NCI-H187 treated with DMSO at 0.1 percent for 48 hours (cell line): ENCODE results near the gene TRMT11.

Experiments used
- DNase-seq: peaks from one replicate; lab custom pipeline; 2025; lab: John Stamatoyannopoulos, UW

TRMT11 gene

DNA sequence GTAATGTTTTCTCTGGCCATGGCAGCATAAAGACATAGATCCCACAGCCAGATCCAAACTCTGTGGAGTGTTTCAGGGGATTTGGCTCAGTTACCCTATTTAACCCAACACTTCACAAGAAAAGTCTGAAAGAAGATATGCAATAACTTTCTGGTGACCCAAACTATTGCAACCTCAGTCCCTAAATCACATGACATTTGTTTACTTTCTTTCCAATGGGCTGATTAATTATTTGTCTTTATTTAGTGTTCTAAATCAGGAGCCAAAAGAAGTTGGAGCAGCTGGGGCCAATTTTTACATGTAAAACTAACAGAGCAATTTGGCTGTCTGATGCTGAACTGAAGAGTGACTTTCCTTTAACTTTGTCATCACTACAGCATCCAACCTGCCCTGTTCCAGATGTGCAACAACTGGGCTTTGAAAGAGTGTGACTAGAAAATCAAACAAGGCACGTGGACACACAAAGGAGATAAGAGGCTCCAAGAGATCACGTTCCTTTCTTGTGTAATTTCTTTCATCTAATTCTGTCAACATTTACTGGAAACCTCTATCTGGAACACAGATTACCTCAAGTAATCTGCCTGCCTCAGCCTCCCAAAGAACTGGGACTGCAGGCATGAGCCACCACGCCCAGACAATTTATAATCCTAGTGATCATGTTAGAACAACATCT lies 90.8 kb downstream of the TRMT11 start:
- DNase-seq: no peak

GRCh38 chr6:126077810-126078776 lies 91.8 kb downstream of the TRMT11 start:
- no peak for DNase-seq

- DNase-seq: no peak
Observed at GRCh38 chr6:126083875-126084274, 97.5 kb downstream of the TRMT11 start.

DNA sequence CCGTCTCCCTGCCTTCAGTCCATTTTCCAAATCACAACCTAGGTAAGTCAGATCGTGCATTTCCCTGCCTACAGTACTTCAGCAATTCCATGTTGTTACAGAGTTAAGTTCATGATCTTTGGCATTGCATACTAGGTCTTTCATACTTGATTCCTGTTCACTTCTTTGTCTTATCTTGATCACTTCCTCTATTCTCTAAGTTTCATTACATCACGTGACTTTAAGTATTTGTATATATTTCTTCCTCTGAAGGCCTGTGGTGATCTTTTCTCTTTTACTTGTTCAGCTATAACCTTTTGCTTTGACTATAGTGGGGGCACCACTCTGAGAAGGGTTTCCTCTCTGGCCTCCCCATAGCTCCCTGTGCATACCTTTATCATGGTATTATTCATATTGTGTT lies 100.2 kb downstream of the TRMT11 start:
- no peak for DNase-seq
